Measurements from ENCODE around the gene DLL1.
"Not testable (repeated sequence)": the region's sequence is repeated elsewhere in the genome, so short reads cannot be mapped to it uniquely, and the experiment has no call there.

Gene DLL1

DNA sequence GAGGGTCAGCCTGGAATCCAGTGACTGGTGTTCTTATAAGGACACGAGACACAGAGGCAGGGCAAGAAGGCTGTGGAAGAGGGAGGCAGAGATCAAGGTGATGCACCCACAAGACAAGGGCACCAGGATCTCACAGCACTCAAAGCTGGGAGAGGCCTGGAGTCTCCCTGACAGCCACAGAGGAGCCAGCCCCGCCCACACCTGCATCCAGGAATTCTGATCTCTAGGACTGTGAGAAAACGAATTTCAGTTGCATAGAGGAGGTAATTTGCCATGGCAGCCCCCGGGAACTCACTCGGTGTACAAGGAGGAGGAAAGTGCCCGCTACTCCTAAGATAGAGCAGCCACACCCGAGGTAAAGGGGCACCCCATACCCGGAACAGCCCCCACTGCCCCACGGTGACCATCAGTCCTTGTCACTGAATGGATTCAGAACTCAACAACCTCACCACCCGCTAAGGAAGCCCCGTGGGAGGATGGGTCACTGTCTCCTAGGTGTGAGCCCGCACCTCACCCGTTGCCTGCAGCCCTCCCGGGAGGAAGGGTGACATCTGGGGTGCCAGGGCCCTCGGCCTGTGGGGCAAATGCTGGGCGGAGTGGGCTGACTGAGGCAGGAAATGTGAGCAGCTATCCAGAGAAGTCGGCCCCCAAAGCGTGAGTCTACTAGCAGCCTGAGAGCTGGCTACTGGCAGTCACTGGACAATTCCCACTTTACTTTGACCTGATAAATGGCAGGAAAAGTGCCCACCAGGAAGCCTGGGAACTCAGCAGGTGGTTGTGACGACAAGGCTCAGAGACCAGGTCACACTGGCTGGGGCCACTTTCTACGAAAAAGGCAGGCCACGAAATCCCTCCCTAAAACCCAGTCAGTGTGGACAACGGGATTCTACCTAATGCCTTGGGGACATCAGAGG is 22.4 kb downstream of the DLL1 start:
- DNase-seq (ENCODE audit: low read depth) = no peak

DNA sequence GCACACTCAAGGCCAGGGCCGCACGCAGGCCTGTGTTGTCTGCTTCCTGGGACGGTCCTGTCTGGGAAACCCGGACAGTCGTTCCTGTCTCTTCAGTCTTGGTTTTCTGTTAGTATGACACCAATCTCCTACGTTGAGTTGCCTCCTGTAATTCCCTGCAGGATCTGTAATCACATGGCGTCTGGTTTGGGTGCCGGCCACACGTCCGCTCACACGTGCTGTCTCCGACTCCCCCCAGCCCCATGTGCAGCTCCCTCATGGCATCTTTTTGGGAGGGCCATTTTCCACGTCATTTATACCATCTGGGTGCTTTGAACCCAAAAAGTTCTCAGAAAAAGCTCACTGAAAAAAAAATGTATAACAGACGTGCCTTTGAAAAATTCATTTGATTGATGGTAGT is 23.2 kb downstream of the DLL1 start:
- DNase-seq (ENCODE audit: low read depth) = no peak

DNA sequence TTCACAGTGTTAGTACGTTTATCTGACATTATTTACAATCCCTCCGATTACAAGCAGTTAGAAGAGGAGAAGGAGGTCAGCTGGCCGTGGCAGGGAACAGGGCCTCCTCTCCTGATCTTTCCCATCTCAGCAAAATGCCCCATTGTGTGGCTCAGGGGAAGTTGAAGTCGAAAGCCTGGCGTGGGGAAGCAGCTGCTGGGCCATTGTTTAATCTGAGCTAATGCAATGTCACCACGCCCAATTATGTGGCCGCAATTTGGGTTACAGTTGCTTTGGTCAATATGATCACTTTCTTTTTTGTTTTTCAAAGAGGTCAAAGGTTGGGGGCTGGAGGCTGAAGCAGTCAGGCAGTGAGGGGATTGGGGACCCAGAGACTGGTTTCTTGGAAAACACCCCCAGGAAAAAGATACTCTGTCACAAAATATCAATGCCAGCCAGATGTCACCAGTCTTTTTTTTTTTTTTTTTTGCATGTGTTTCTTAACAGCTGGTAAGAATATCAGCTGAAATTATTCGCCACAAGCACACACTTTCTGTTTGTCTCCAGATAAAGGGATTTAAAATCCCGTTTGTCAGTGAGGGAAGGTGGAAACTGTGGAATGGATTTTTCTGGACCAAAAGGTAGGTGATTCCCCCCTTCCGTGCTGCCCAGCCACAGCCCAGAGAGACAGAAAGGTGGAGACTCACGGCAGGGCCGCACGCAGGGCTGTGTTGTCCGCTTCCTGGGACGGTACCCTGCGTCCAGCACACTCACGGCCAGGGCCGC is 24.6 kb downstream of the DLL1 start:
- no peak for DNase-seq (ENCODE audit: low read depth)

DNA sequence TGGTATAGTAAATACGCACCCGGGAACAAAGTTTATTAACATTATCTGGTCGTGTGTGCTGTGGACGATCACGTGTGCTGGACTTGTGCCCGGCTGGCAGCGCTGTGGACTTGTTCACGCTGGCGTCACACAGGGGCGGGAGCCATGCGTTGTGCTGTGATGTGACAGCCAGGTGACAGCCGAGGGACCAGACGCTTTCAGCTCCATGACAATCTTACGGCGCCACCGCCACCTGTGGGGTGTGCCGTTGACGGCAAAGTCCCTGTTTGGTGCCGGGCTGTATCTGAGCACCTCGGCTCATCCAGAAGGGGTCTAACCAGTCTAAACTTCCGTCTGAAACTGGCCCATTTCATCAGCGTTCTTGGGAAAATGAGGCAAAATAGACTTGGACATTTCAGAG is 25.2 kb downstream of the DLL1 start:
- no peak for DNase-seq (ENCODE audit: low read depth)

DNA sequence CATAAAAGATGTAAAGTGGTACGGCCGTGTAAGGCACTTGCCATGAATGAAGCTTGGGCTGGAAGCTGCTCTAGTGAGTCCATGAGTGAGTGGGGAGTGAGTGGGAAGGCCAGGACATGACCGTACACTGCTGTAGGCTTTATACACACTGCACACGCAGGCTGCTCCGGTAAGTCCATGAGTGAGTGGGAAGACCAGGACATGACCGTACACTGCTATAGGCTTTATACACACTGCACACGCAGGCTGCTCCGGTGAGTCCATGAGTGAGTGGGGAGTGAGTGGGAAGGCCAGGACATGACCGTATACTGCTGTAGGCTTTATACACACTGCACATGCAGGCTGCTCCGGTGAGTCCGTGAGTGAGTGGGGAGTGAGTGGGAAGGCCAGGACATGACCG is 26.2 kb downstream of the DLL1 start:
- DNase-seq (ENCODE audit: low read depth) = not testable (repeated sequence)

DNA sequence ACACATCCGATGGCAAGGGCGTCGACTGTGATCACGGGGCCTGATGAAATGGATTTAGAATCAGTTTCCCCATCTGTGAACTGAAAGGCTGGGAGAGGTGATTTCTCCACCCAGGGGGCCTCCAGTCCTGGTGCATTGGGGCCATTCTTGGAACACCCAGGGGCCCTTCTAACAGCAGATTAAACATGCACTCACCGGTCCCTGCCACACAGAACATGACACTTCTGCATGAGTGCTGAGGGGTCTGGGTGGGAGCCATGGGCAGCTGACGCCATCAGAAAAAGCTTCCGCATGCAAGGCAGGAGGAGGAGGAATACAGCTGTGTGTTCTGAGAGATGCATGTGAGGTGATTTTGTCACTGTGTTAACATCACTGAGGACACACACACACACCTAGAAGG is 26.8 kb downstream of the DLL1 start:
- no peak for DNase-seq (ENCODE audit: low read depth)

DNA sequence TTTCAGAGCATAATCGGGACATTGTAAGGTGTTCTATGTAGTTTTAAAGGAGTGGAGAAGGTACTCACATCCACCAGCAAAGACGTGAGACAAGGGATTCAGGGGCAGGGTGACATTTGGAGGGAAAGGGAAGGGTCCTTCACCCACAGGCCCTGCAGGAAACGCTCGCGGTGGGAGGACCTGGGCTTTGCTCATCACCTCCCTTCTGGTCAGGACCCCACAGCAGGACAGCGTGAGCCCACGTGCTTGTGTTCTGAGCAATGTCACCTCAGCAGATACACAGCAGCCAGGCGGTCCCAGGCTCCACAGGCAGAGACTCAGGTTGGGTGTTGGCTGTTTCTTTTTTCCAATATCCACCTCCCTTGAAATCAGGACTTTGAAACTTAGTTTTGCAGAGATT is 27.5 kb downstream of the DLL1 start:
- no peak for DNase-seq (ENCODE audit: low read depth)

DNA sequence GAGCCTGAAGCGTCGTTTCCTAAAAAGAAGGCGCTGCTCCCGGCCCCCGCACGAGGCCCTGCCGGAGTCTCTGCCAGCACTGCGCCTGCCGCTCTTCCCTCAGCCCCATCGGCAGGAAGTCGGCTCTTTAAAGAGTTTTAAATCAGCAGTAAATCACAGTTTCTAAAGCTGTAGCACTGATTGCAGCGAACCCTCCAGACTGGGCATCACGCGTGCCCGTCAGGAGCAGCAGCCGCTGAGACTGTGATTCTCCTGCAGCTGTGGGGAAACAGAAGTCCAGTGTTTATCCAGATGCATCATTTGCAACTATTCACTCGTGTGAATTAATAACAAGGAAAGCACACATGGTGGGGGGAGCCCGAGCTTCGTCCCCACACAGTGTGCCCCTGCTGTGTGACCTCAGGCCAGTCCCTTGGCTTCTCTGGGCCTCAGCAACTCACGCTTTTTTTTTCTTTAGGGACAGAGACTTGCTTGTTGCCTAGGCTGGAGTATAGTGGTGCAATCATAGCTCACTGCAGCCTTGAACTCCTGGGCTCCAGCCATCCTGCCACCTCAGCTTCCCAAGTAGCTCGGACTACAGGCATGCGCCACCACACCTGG is 28.3 kb downstream of the DLL1 start:
- DNase-seq (ENCODE audit: low read depth) = no peak

DNA sequence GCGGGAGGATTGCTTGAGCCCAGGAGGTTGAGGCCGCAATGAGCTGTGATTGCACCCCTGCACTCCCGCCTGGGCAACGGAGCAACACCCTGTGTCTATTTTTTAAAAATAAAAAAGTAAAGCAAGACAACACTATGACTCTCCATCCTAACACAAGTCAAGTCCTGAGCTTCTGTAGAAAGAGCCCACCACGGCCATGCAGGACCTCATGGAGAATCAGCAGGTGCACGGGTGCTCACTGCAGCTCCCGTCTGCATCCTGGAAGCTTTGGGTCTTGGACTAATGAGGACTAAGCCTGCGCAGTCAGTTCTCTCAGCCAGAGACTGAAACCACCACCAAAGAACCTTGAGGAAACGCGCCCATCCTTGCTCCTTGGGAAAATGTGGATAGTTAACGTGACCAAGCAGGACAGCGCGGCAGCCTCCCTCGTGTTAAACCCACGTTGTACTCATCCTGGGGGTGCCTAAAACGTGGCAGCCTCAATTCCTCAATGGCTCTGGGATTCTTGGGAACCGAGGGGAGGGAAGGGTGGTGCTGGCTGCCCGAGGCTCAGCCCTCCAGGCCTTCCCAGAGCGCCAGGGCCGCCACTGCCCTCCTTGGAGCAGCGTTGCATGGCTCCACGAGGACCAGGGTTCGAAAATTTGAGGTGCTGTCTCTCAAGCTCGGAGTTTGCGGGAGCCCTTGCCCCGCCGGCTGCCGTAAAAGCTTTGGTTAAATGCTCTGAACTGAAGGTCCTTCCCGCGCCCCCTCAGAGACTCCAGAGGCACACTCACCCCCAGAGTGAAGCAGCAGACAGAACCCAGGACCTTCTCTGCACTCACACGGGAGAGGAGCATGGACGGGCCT is 29.0 kb downstream of the DLL1 start:
- no peak for DNase-seq (ENCODE audit: low read depth)

DNA sequence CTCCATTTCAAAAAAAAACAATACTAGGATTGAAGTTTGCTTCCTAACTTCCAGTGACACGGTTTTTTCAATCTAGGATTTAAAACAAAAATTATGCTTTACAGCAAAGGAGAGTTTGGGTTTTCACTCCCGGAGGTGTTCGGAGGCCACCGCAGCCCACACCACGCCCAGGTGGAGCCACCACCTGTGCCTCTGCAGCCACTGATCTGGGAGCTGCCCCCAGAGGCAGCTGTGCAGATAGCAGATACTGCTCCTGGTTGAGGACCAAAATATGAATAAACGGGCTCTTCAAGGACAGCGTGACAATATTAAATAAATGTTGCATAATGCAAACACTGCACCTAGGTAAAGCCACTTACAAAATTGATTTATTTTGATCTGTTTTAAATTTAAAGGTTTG is 30.2 kb downstream of the DLL1 start:
- no peak for DNase-seq (ENCODE audit: low read depth)

DNA sequence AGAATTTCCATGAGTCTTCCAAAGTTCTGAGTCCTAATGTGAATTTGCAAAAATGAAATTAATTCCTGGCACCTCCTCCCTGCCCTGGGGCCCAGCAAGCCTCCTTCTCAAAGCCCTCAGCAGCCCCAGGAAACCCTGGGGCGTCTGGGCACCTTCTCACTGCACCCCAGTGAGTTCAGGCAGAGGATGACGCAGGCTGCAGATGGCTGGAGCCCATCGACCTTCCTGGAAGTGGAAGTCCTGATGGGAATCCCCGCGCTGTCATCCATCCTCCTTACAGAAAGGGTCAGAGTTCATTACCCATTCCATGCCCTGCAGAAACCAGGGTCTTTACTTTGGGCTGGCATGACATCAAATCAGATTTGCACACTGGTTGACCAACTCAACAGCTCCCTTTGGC is 31.6 kb downstream of the DLL1 start:
- no peak for DNase-seq (ENCODE audit: low read depth)

DNA sequence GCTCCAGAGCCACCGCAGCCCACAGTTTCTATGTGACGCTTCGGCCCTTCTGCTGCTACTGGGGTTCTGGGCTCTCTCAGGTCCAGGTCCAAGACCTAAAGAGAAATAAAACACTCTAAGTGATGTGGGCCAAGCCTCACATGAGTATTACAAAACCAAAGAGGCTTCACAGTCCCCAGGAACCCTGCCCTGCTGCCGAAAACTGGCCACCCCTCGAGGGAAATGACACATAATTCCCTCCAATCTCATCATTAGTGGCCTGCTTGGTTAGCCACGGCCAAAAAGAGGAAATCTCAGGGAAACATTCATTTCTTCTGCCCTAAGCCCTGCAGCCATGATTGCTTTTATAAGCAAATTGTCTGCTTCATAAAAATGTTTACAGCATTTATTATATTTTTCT is 32.5 kb downstream of the DLL1 start:
- DNase-seq (ENCODE audit: low read depth) = no peak

DNA sequence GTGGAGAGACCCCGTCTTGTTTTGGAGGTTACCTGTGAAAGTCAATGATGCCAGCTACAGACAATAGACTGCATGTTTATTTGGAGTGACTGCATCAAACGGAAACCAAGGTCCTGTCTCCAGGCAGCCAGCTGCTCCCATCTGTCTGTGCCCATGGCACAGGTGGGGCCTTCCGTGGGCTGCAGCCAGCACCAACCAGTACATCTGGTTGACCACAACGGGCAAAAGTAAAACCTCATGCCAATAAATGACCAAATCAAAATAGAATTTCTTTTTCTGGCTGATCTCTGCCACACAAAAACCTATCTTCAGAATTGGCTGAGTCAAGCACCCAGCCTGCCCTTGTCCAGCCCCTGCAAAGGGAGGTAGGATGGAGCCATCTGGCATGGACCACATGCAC is 33.5 kb downstream of the DLL1 start:
- no peak for DNase-seq (ENCODE audit: low read depth)

DNA sequence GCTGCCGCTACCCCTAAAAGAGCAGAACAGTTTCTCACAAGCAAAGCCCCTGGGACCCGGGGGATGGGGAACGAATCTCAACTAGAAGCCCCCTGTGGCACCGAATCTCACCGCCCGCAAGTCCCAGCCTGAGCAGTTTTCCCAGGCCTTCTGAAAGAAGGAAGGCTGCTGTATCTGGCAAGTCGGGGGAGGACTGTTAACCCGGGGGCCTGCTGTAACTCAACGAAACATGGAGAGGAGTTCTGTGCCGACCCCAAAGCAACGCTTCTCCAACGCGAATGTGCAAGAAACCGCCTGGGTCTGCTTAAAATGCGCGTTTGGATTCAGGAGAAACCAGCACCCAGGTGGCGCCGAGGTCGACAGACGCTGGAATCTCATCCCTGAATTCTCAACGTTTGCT is 34.2 kb downstream of the DLL1 start:
- DNase-seq (ENCODE audit: low read depth) = no peak

DNA sequence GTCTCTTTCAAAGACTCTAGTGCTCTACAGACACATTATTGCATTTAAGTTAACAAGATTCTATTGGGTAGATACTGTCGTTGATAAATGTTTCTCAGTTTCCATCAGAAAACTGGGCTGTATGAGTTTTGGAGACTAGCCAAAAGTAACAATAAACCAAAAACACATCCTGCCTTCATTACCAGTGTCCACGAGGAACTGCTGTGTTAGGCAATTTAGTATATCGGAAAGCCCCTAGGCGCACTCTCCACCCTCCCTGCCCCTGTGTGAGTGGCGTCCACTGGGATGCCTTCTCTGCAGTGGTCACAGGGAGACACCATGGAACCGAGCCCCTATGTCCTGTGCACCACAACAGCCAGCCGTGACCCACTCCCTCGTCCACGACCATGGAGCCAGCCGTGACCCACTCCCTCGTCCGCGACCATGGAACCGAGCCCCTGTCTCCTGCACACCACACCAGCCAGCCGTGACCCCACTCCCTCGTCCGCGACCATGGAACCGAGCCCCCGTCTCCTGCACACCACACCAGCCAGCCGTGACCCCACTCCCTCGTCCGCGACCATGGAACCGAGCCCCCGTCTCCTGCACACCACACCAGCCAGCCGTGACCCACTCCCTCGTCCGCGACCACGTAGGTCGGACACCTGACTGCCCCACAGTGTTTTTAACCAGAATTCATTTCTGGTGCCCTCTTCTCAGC is 35.3 kb downstream of the DLL1 start:
- DNase-seq (ENCODE audit: low read depth) = no peak

DNA sequence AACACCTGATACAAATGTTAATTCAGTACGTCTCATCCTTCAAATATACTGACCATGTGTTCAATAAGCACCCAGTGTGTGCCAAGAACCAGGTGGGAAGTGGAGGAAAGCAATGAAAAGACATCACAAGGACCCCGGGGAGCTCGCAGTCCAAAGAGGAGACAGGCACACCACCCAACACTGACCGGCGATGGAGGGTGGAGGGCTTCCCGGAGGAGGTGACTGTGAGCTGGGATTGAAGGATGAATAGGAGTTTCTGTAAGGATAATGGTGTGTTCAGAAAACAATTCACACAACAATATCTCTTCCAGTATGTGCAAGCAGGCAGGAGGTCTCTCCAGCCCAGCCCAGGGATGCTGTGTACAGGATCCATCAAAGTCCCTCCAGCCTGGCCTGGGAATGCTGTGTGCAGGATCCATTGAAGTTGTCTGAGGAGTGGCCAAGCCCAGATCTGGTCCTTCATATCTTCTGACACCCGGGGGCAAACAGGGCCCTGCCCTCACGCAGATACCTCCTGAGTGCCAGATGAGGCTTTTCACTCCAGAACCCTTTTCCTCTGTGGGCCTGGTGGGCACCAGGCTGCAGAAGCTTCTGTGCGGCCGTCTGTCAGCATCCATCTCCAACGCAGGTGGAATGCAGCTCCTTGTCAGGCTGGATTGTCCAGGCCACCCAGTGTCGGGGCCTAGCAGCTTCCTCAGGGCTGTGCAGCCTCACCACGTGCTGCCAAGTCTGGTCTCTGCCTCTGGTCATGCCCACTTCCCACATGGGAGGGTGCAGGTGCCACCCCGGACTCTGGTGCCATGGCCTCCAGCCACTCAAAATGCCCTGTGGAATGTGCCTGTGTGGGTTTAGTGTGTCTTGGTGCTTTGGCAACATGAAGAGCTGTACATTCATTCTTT is 36.3 kb downstream of the DLL1 start:
- DNase-seq (ENCODE audit: low read depth) = no peak

DNA sequence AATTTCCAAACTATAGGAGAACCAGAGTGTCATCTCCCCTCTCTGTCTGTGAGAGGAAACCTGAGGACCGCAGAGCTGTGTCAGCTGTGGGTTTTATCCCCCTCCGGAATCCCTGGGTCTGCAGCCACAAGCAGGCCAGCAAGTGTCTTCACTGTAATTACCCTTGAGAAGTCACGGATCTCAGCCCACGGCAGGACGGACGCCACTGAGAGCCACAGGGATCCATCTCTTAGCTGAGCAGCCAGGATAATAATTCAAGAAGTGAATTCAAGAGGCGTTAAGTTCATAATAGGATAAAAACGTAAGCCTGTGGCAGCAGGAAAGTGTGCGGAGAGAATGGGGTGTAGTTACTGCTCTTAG is 37.0 kb downstream of the DLL1 start:
- DNase-seq (ENCODE audit: low read depth) = no peak

DNA sequence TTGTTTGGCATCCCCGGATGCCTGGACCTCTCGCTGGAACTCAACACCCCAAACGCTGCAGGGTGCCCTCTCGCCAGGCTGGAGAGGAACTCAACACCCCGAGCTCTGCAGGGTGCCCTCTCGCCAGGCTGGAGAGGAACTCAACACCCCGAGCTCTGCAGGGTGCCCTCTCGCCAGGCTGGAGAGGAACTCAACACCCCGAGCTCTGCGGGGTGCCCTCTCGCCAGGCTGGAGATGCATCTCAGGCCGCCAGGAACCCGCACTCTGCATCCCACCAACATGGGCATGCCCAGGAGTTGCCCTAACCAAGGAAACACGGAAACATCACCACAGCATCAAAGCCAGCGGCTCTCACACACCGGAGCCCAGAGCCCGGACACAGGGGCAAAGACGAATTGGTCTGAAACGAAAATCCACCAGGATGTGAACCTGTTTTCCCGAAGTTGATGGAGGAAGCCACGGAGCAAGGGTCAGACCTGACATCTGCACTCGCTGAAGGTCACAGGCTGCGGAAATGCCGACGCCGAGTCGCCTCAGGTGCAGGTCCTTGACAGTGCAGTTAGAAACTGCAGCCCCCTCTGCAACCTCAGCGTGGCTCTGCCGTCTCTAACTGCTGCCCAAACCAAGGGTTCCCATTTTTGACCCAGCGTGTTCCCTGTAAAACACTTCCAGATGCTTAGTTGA is 37.5 kb downstream of the DLL1 start:
- DNase-seq (ENCODE audit: low read depth) = no peak

DNA sequence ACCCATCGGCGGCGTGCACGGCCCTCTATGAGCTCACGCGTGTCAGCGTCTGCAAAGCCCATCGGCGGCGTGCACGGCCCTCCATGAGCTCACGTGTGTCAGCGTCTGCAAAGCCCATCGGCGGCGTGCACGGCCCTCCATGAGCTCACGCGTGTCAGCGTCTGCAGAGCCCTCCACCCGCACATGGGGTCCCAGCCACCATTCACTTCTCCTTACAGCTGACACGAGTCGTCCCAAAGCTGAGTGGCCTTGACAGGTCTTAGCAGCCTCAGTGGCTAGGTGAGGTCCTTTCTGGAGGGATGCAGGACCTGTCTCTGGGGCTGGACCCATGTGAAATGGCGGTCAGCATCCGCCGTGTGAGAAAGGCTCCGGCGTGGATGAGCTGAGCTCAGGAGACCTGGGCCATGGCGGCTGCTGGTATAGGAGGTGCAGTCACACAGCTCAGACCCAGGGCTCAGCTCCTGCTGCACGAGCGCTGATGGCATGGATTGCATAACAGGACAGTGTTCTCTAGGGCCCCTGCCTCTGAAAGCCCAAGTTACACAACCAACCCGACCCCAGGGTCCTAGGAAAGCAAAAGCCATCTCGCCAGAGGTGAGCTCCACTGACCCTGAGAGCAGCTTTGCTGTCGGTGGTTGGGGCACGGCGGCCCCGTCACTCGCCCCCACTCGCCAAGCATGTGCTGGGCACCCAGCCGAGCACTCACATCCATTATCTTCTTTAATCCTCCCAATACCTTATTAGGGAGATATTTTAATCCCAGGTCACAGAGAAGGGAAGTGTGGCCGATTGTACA is 38.9 kb downstream of the DLL1 start:
- no peak for DNase-seq (ENCODE audit: low read depth)

Measured in stimulated activated CD8-positive, alpha-beta memory T cell treated with anti-CD3 and anti-CD28 coated beads, Interleukin-15, amount 100 ng/mL, for 1 hour (primary cell).